Neural progenitor cell (in vitro differentiated cells): Measurements from ENCODE around the gene GDPD3. TPM values are rescaled to one million over a fixed set of nuclear protein-coding genes. Genes with fewer than 3 reads are reported as not detected.
A peak's percentile ranks its signal among the peaks of the same experiment; 100 is the strongest.

Source experiments
- DNase-seq: peaks from one replicate; pipeline ENCODE4 v3.0.0-alpha.2; 2016; ENCODE audit warnings: low spot score
- H2AFZ ChIP-seq: fragments of 200-600 bp; sonication (generic); replicated peaks from 2 replicates; pipeline ENCODE4 v1.6.1; 2016; ENCODE audit warnings: antibody characterized with exemption
- H3F3A ChIP-seq: fragments of 200-600 bp; sonication (generic); 2 replicates; pipeline ENCODE4 v1.6.1; 2016; ENCODE audit warnings: antibody characterized with exemption, low read depth
- H3K27ac ChIP-seq: fragments of 200-600 bp; sonication (generic); 2 replicates; pipeline ENCODE4 v1.5.1; 2016; ENCODE audit warnings: mild to moderate bottlenecking
- H3K27me3 ChIP-seq: fragments of 200-600 bp; sonication (generic); 2 replicates; pipeline ENCODE4 v1.6.1; 2016; ENCODE audit warnings: mild to moderate bottlenecking, moderate library complexity
- H3K36me3 ChIP-seq: fragments of 200-600 bp; sonication (generic); 2 replicates; pipeline ENCODE4 v1.5.1; 2016
- H3K4me1 ChIP-seq: fragments of 200-600 bp; sonication (generic); 2 replicates; pipeline ENCODE4 v1.6.1; 2016; ENCODE audit warnings: mixed run types
- H3K4me2 ChIP-seq: fragments of 200-600 bp; sonication (generic); 2 replicates; pipeline ENCODE4 v1.6.1; 2016
- H3K4me3 ChIP-seq: fragments of 200-600 bp; sonication (generic); 2 replicates; pipeline ENCODE4 v1.5.1; 2016
- H3K79me2 ChIP-seq: fragments of 200-600 bp; sonication (generic); 2 replicates; pipeline ENCODE4 v1.6.1; 2016; ENCODE audit warnings: low read depth
- H3K9ac ChIP-seq: fragments of 200-600 bp; sonication (generic); 2 replicates; pipeline ENCODE4 v1.6.1; 2016
- H3K9me3 ChIP-seq: fragments of 200-600 bp; sonication (generic); 2 replicates; pipeline ENCODE4 v1.5.1; 2016; ENCODE audit warnings: low read depth
- H4K20me1 ChIP-seq: fragments of 200-600 bp; sonication (generic); 2 replicates; pipeline ENCODE4 v1.6.1; 2016; ENCODE audit warnings: low read depth
- H3K27ac Mint-ChIP-seq: 3 replicates; pipeline ENCODE4 v1.8.0; 2021; ENCODE audit warnings: mixed read lengths
- H3K27me3 Mint-ChIP-seq: 2 replicates; pipeline ENCODE4 v1.8.0; 2022; ENCODE audit warnings: low read depth, mild to moderate bottlenecking, inconsistent platforms, moderate library complexity, mixed read lengths; ENCODE audit not compliant: insufficient read depth
- H3K36me3 Mint-ChIP-seq: 3 replicates; pipeline ENCODE4 v1.8.0; 2021; ENCODE audit warnings: mixed read lengths
- H3K4me1 Mint-ChIP-seq: 3 replicates; pipeline ENCODE4 v1.8.0; 2021; ENCODE audit warnings: mixed read lengths
- H3K4me3 Mint-ChIP-seq: 3 replicates; pipeline ENCODE4 v1.8.0; 2021; ENCODE audit warnings: mild to moderate bottlenecking, moderate library complexity, mixed read lengths
- H3K9me3 Mint-ChIP-seq: 3 replicates; pipeline ENCODE4 v1.8.0; 2020; ENCODE audit warnings: mixed read lengths
- CTCF ChIP-seq: fragments of 200-600 bp; sonication (generic); IDR thresholded peaks from 2 replicates; pipeline ENCODE4 v1.5.1; 2017; ENCODE audit warnings: antibody characterized with exemption, mild to moderate bottlenecking
- EZH2 ChIP-seq: fragments of 200-600 bp; sonication (generic); IDR thresholded peaks from 2 replicates; pipeline ENCODE4 v1.6.1; 2017; ENCODE audit warnings: antibody characterized with exemption, mild to moderate bottlenecking, moderate library complexity
- EZH2phosphoT487 ChIP-seq: fragments of 200-600 bp; sonication (generic); IDR thresholded peaks from 2 replicates; pipeline ENCODE4 v1.6.1; 2017; ENCODE audit warnings: antibody characterized with exemption
- total RNA-seq: library from RNA; depleted of rRNA; stranded (reverse); fragments of >200 nt; gene quantifications from 2 replicates; pipeline ENCODE4 v1.2.3, GENCODE V29; 2015; ENCODE audit warnings: low replicate concordance

Gene GDPD3
- total RNA-seq, 1 donor from 2014 or later = 0.13 TPM

GRCh38 chr16:30064729-30065101 is 48.6 kb downstream of the GDPD3 start:
- DNase-seq = no peak
- peak overlapping the region; percentile 50 for H3K27ac Mint-ChIP-seq
- Histone ChIP-seq H4K20me1 (peaks cover 41% of the 10 kb centered on the region), H3K79me2 (peaks cover 59% of the 10 kb centered on the region), H3K4me1 (peaks cover 34% of the 10 kb centered on the region), H3K4me2 (peak overlapping the region; percentile 86), H3K36me3 (peaks cover 12% of the 10 kb centered on the region), H3F3A (peaks cover 46% of the 10 kb centered on the region), H2AFZ (no peak overlapping the region), H3K27me3 (no peaks in the 10 kb centered on the region), H3K27ac (peak overlapping the region; percentile 90), H3K9me3 (no peaks in the 10 kb centered on the region), H3K9ac (peak overlapping the region; percentile 39), H3K4me3 (peak overlapping the region; percentile 92)
- no peaks in the 10 kb centered on the region for H3K9me3 Mint-ChIP-seq
- H3K4me1 Mint-ChIP-seq = peaks cover 49% of the 10 kb centered on the region
- H3K36me3 Mint-ChIP-seq = peaks cover 27% of the 10 kb centered on the region
- peaks cover 4% of the 10 kb centered on the region for H3K27me3 Mint-ChIP-seq
- TF ChIP-seq CTCF (no peak), EZH2 (no peak), EZH2phosphoT487 (no peak)
- H3K4me3 Mint-ChIP-seq = peak overlapping the region; percentile 96

GRCh38 chr16:30063893-30064728 is 49.2 kb downstream of the GDPD3 start:
- peak overlapping the region; percentile 90 for H3K27ac ChIP-seq
- H3K36me3 ChIP-seq = peaks cover 10% of the 10 kb centered on the region
- TF ChIP-seq CTCF (peak; percentile 26), EZH2phosphoT487 (no peak), EZH2 (no peak)
- Mint-ChIP-seq H3K4me3 (peak overlapping the region; percentile 96), H3K27ac (peak overlapping the region; percentile 95), H3K36me3 (peaks cover 23% of the 10 kb centered on the region), H3K9me3 (no peaks in the 10 kb centered on the region), H3K4me1 (peaks cover 45% of the 10 kb centered on the region), H3K27me3 (peaks cover 4% of the 10 kb centered on the region)
- DNase-seq = peak; percentile 64
- H3K79me2 ChIP-seq = peaks cover 53% of the 10 kb centered on the region
- no peak overlapping the region for H2AFZ ChIP-seq
- H3K9ac ChIP-seq = peak overlapping the region; percentile 39
- peak overlapping the region; percentile 86 for H3K4me2 ChIP-seq
- H3K27me3 ChIP-seq = no peaks in the 10 kb centered on the region
- H3K4me1 ChIP-seq = peaks cover 34% of the 10 kb centered on the region
- peak overlapping the region; percentile 92 for H3K4me3 ChIP-seq
- peaks cover 35% of the 10 kb centered on the region for H4K20me1 ChIP-seq
- H3K9me3 ChIP-seq = no peaks in the 10 kb centered on the region
- peaks cover 40% of the 10 kb centered on the region for H3F3A ChIP-seq

DNA sequence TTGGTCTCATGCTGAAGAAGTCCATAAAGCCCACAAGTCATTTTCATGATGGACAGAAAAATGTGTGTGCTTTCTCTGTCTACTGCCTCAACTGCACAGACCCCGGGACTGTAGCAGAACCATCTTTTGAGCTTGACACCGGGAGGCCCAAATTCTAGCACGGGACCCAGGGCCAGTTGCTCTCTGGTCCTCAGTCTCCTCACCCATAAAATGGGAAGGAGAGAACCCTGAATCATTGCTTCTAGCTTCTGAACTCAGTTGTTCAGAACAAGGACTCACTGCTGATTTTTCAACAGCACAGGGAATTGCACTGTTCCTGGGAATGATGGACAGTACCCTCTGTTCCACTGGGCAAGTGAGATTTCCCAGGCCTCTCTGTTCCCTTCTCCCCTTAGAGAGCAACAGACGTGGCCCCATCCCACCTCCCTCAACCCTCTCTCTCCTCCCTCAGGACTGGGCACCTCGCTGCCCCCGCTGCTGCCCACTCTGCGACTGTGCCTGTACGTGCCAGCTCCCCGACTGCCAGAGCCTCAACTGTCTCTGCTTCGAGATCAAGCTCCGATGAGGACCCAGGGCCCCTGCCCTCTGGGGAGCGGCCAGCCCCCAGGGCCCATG is 50.0 kb downstream of the GDPD3 start:
- peaks cover 46% of the 10 kb centered on the region for H3K79me2 ChIP-seq
- H3K4me2 ChIP-seq = peak overlapping the region; percentile 86
- peaks cover 20% of the 10 kb centered on the region for H3K36me3 Mint-ChIP-seq
- no peaks in the 10 kb centered on the region for H3K9me3 ChIP-seq
- peaks cover 10% of the 10 kb centered on the region for H3K36me3 ChIP-seq
- H3K4me1 ChIP-seq = peaks cover 34% of the 10 kb centered on the region
- H3K27ac Mint-ChIP-seq = no peak overlapping the region
- H3K27ac ChIP-seq = peak overlapping the region; percentile 90
- no peak overlapping the region for H2AFZ ChIP-seq
- peaks cover 4% of the 10 kb centered on the region for H3K27me3 Mint-ChIP-seq
- peaks cover 39% of the 10 kb centered on the region for H3K4me1 Mint-ChIP-seq
- TF ChIP-seq EZH2phosphoT487 (no peak), EZH2 (no peak), CTCF (no peak)
- H3K4me3 Mint-ChIP-seq = peak overlapping the region; percentile 96
- no peak overlapping the region for H3K9ac ChIP-seq
- H3K4me3 ChIP-seq = peak overlapping the region; percentile 92
- peaks cover 38% of the 10 kb centered on the region for H3F3A ChIP-seq
- no peaks in the 10 kb centered on the region for H3K27me3 ChIP-seq
- H3K9me3 Mint-ChIP-seq = no peaks in the 10 kb centered on the region
- peaks cover 27% of the 10 kb centered on the region for H4K20me1 ChIP-seq
- no peak for DNase-seq
